COR-L47 (cell line): ENCODE data around the gene CTIF.

ENCODE experiments used
- DNase-seq: peaks from one replicate; lab custom pipeline; 2025; lab: John Stamatoyannopoulos, UW

The CTIF gene

GRCh38 chr18:48667276-48668254 is 128.7 kb downstream of the CTIF start:
- peak; percentile 96 for DNase-seq

DNA sequence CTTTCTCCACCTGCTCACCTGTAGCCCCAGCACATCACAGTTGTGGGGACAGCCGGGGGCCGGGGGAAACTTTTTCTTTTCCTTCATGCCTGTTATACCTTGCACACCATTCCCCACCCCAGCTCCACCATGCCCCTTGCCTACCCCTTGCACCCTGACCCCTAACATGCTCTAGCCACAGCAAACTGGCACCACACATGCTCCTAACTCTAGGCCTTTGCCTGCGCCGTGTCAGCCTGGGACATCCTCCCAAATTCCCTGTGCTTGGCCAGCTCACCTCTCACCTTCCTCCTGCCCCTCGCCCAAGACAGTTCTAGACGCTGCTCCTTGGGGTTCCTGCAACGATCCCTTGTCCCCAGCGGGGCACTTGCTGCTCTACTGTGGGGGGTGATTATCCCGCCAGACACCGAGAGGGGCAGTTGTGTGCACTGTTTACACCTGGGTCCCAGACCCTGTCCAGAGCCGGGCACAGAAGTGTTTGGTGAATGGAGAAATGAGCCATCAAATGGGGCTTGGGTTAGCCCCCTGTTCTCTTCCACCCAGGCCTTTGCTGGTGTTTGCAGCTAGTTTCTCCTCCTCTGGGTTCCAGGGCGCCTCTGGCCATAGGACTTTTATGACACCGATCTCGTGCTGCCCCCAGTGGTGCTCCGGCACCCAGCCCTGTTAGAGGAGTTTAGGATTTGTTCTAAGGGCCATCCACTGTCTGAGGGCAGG is 129.8 kb downstream of the CTIF start:
- no peak for DNase-seq

DNA sequence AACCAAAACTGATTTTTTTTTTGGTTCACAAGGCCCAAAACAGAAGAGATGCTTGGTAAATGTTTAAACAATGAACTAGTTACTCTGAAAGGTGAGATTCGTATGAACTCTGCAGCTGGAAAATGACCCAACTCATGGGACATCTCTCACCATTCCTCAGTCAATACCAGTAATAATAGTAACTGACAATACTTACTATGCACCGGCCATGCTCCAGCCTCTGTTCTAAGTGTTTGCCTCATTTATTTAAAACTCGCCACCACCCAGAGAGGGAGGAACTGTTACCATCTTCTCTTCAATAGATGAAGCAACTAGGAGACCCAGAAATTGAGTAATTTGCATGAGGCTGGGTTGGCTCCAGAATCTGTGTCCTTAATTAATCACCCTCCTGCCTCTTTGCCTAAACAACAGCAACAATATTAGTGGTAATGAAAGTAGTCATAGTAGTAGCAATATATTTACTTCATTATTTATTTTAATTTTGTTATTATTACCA is 130.4 kb downstream of the CTIF start:
- DNase-seq: no peak

DNA sequence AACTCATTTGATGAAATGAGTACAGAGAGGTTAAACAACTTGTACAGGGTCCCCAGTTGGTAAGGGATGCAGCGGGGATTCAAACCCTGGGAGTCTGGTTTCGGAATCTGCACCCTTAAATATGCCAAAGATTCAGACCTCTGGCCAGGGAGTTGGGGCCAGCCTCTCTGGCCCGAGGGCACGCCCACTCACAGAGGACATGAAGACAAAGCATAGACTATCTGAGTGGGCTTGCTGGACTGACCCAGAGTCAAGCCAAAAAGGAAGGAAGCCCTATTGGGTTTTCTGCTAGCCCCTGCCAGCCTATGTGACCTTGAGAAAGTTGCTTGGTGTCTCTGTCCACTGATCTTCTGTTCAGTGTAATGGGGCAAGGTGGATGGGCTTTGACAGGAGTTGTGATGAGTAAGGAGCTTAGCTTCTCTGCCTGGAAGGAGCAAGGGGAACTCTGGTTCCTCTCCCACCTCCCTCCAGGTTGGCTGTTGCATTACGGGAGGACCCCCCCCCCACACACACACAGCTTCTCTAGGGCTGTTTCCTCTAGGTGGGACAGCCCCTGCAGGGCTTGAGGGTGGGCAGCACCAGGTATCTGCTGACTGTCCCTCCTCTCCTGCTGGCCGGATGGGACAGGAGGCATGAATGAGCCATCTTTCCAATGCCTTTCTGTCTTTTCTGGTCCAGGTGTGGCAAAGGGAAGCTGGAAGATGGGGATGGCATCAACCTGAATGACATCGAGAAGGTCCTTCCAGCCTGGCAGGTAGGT is 131.3 kb downstream of the CTIF start:
- DNase-seq: no peak

DNA sequence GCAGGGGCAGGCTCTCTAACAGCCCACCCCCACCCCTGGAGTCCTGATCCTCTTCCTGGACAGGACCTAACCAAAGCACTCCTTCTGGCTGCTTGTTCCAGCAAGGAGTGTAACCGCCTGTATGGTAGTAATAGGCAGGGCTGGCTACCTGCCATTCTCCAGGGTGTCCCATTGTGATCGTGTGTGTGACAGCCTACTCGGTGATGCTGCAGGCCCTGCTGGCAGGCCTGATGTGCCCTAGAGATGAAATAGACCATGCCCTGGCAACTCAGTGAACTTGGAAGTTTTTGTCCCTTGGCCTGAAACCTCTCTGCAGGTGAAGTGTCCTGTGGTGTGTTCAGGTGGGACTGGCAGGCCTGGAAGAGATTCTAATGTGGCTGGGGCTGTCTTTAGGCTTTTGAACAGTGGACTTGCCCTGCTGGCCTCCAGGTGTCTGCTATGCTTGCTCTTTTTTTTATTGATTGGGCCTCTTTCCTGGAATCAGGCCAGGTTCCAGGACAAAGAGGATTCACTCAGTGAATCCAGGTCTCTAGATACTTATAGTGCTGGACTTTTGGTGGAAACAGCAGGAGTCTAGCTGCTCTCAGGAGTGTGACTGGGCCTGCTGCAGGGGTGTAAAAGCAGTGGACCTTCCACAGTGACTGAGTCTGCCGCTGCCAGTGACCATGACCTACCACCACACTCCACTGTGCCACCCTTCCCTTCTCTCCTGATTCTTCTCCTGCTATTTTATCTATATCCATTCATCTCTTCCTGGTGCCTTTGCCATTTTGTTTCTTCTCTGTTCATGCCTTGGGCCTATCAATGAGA is 132.1 kb downstream of the CTIF start:
- DNase-seq: no peak

- no peak for DNase-seq
These were observed 132.7 kb downstream of the CTIF start for GRCh38 chr18:48671561-48671945.

GRCh38 chr18:48672671-48673340 is 134.0 kb downstream of the CTIF start:
- peak; percentile 68 for DNase-seq

GRCh38 chr18:48673456-48673852 is 134.6 kb downstream of the CTIF start:
- no peak for DNase-seq

- no peak for DNase-seq
These were observed 135.3 kb downstream of the CTIF start for GRCh38 chr18:48673853-48674721.

GRCh38 chr18:48674758-48675351 is 136.0 kb downstream of the CTIF start:
- no peak for DNase-seq

- peak; percentile 82 for DNase-seq
These were observed 136.5 kb downstream of the CTIF start for GRCh38 chr18:48675352-48675761.

- DNase-seq: no peak
These were observed 137.1 kb downstream of the CTIF start for GRCh38 chr18:48675912-48676311.

GRCh38 chr18:48676346-48676745 is 137.5 kb downstream of the CTIF start:
- DNase-seq: no peak

DNA sequence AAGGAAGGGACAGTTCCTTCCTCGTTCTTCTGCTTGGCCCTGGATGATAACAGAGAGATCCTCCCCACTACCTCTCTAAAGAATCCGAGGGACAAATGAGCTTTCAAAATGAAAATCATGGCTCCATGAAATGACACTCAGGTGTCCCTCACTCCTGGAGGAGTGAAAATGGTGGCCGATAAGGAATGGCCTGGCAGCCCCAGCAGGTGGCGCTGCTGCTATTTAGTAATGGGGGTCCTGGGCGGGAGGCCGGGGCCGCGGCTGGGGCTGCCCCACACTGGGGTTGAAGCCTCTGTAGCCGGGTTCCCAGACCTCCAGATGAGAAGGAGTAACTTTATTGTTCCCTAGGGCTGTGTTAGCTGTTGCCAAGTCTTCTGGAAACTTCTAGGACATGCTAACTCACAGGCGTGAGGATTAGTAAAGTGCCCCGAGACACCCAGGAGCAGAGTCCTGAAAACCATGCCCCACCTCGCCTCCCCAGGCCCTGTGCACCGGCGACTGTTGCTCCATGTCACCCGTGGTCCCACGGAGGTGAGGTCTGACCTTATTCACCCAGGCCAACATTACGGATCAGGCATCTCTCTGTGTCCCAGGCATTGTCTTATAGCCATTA is 138.0 kb downstream of the CTIF start:
- peak; percentile 75 for DNase-seq

GRCh38 chr18:48678237-48679115 is 139.6 kb downstream of the CTIF start:
- DNase-seq: no peak

GRCh38 chr18:48679236-48679635 is 140.4 kb downstream of the CTIF start:
- no peak for DNase-seq

- no peak for DNase-seq
These were observed 141.8 kb downstream of the CTIF start for GRCh38 chr18:48680339-48681250.
